ENCODE data around the gene SYCP3. TPM values are rescaled to one million over a fixed set of nuclear protein-coding genes. Genes with fewer than 3 reads are reported as not detected.

Gene SYCP3
- total RNA-seq, 1 experiment from 2014 or later, result 0.16 TPM

GRCh38 chr12:101696251-101697196 lies 42.7 kb downstream of the SYCP3 start:
- peak; percentile 66 to 74 for DNase-seq
- CTCF ChIA-PET, result no interaction called here
- intact Hi-C loops (cut with micrococcal nuclease; ENCODE audit: unreplicated experiment), result loop anchor here (1.0 to 2.0 kb wide), 4 partner anchors 26 to 126 kb away; no protein-coding TSS in a partner anchor
- no peaks in the 10 kb centered on the region for H3K27me3 ChIP-seq (replicated peaks; ENCODE audit: control insufficient read depth, insufficient read depth, low read length)
- no peaks in the 10 kb centered on the region for H3K27me3 Mint-ChIP-seq (ENCODE audit: insufficient read depth, unreplicated experiment)
- H3K4me1 Mint-ChIP-seq (ENCODE audit: low read depth, unreplicated experiment), result peaks cover 17% of the 10 kb centered on the region
- no peak for TF ChIP-seq CTCF (IDR thresholded peaks at IDR 0.05; ENCODE audit: insufficient read depth in 1 of 2, low read depth in 1 of 2, low read length in 1 of 2, severe bottlenecking in 1 of 2, unreplicated experiment in 1 of 2)
- H3K4me3 ChIP-seq (ENCODE audit: low read depth, low read length), result peak overlapping the region; percentile 81
- peak overlapping the region; percentile 94 for H3K4me3 Mint-ChIP-seq (ENCODE audit: unreplicated experiment)
- peak overlapping the region; percentile 77 for H3K27ac Mint-ChIP-seq (ENCODE audit: unreplicated experiment)
- no peaks in the 10 kb centered on the region for H3K9me3 ChIP-seq
- H3K4me1 ChIP-seq, result peaks cover 15% of the 10 kb centered on the region
- POLR2A ChIA-PET, result interaction anchor here (0.6 kb wide), 1 partner anchor 190 kb away, joined by 4 read pairs; no protein-coding TSS in a partner anchor
- no peaks in the 10 kb centered on the region for H3K36me3 Mint-ChIP-seq (ENCODE audit: insufficient read depth, unreplicated experiment)
- no peaks in the 10 kb centered on the region for H3K9me3 Mint-ChIP-seq (ENCODE audit: unreplicated experiment)
- no peaks in the 10 kb centered on the region for H3K36me3 ChIP-seq (ENCODE audit: control insufficient read depth, insufficient read depth, low read length)
- no TSS peak for BruUV-seq (replicated peaks)

GRCh38 chr12:101695706-101696105 lies 43.6 kb downstream of the SYCP3 start:
- H3K4me3 ChIP-seq (ENCODE audit: low read depth, low read length), result no peak overlapping the region
- intact Hi-C loops (cut with micrococcal nuclease; ENCODE audit: unreplicated experiment), result loop anchor here (2.0 kb wide), 1 partner anchor 95 kb away; no protein-coding TSS in a partner anchor
- ChIA-PET POLR2A (no interaction called here), CTCF (no interaction called here)
- H3K9me3 ChIP-seq, result no peaks in the 10 kb centered on the region
- peaks cover 15% of the 10 kb centered on the region for H3K4me1 ChIP-seq
- Mint-ChIP-seq H3K36me3 (ENCODE audit: insufficient read depth, unreplicated experiment) (no peaks in the 10 kb centered on the region), H3K4me3 (ENCODE audit: unreplicated experiment) (no peak overlapping the region), H3K27ac (ENCODE audit: unreplicated experiment) (no peak overlapping the region), H3K27me3 (ENCODE audit: insufficient read depth, unreplicated experiment) (no peaks in the 10 kb centered on the region), H3K4me1 (ENCODE audit: low read depth, unreplicated experiment) (peaks cover 17% of the 10 kb centered on the region), H3K9me3 (ENCODE audit: unreplicated experiment) (no peaks in the 10 kb centered on the region)
- H3K27me3 ChIP-seq (replicated peaks; ENCODE audit: control insufficient read depth, insufficient read depth, low read length), result no peaks in the 10 kb centered on the region
- no TSS peak for BruUV-seq (replicated peaks)
- no peaks in the 10 kb centered on the region for H3K36me3 ChIP-seq (ENCODE audit: control insufficient read depth, insufficient read depth, low read length)
- DNase-seq, result no peak
- no peak for TF ChIP-seq CTCF (IDR thresholded peaks at IDR 0.05; ENCODE audit: insufficient read depth in 1 of 2, low read depth in 1 of 2, low read length in 1 of 2, severe bottlenecking in 1 of 2, unreplicated experiment in 1 of 2)

- H3K36me3 Mint-ChIP-seq (ENCODE audit: insufficient read depth, unreplicated experiment), result no peaks in the 10 kb centered on the region
- BruUV-seq (replicated peaks), result no TSS peak
- intact Hi-C loops (cut with micrococcal nuclease; ENCODE audit: unreplicated experiment), result no loop called here
- no peak for DNase-seq
- TF ChIP-seq CTCF (IDR thresholded peaks at IDR 0.05; ENCODE audit: insufficient read depth in 1 of 2, low read depth in 1 of 2, low read length in 1 of 2, severe bottlenecking in 1 of 2, unreplicated experiment in 1 of 2), result no peak
- H3K4me1 ChIP-seq, result peaks cover 15% of the 10 kb centered on the region
- no peak overlapping the region for H3K4me3 Mint-ChIP-seq (ENCODE audit: unreplicated experiment)
- no peak overlapping the region for H3K4me3 ChIP-seq (ENCODE audit: low read depth, low read length)
- H3K36me3 ChIP-seq (ENCODE audit: control insufficient read depth, insufficient read depth, low read length), result no peaks in the 10 kb centered on the region
- no peaks in the 10 kb centered on the region for H3K27me3 Mint-ChIP-seq (ENCODE audit: insufficient read depth, unreplicated experiment)
- no peaks in the 10 kb centered on the region for H3K9me3 ChIP-seq
- no peak overlapping the region for H3K27ac Mint-ChIP-seq (ENCODE audit: unreplicated experiment)
- peaks cover 14% of the 10 kb centered on the region for H3K4me1 Mint-ChIP-seq (ENCODE audit: low read depth, unreplicated experiment)
- ChIA-PET POLR2A (no interaction called here), CTCF (no interaction called here)
- no peaks in the 10 kb centered on the region for H3K9me3 Mint-ChIP-seq (ENCODE audit: unreplicated experiment)
- H3K27me3 ChIP-seq (replicated peaks; ENCODE audit: control insufficient read depth, insufficient read depth, low read length), result no peaks in the 10 kb centered on the region
Measured at GRCh38 chr12:101694986-101695385, 44.3 kb downstream of the SYCP3 start.
